Body of pancreas (tissue), 4 donors: Measurements from ENCODE around the gene ISL2.

Source experiments
- POLR2A ChIP-seq, 3 donors: fragments of 450-650 bp; IDR thresholded peaks; one replicate each; pipeline ENCODE4 v1.6.1; 2016; ENCODE audit warnings: antibody characterized with exemption in 3 of 3, mild to moderate bottlenecking in 2 of 3
- TF ChIP-seq, protein P1 (sequence below), 7 experiments: fragments of 450-650 bp in 4 of 7; fragments of 200-600 bp in 3 of 7; sonication (generic) in 3 of 7; IDR thresholded peaks; one replicate each; pipeline ENCODE4 v1.5.1; 2016 to 2019; ENCODE audit warnings: antibody characterized with exemption in 7 of 7

- TF ChIP-seq POLR2A (IDR thresholded peaks at IDR 0.05) = no peak
- TF ChIP-seq, protein P1, sequence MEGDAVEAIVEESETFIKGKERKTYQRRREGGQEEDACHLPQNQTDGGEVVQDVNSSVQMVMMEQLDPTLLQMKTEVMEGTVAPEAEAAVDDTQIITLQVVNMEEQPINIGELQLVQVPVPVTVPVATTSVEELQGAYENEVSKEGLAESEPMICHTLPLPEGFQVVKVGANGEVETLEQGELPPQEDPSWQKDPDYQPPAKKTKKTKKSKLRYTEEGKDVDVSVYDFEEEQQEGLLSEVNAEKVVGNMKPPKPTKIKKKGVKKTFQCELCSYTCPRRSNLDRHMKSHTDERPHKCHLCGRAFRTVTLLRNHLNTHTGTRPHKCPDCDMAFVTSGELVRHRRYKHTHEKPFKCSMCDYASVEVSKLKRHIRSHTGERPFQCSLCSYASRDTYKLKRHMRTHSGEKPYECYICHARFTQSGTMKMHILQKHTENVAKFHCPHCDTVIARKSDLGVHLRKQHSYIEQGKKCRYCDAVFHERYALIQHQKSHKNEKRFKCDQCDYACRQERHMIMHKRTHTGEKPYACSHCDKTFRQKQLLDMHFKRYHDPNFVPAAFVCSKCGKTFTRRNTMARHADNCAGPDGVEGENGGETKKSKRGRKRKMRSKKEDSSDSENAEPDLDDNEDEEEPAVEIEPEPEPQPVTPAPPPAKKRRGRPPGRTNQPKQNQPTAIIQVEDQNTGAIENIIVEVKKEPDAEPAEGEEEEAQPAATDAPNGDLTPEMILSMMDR (IDR thresholded peaks at IDR 0.05) = no peak
Measured at GRCh38 chr15:76338486-76339304, 2.1 kb downstream of the ISL2 start.
